Stimulated activated effector memory CD8-positive, alpha-beta T cell treated with anti-CD3 and anti-CD28 coated beads, Interleukin-12 subunit alpha, Interleukin-12 subunit beta, amount 100 ng/mL, for 72 hours (primary cell): ENCODE measurements around the gene RASSF8.

Experiments used
- ATAC-seq: fragments of 150-1000 bp; cut with Tn5 transposase; 2 replicates; pipeline ENCODE4 v1.10.0; 2021
- DNase-seq, 2 donors: peaks; one replicate each; pipeline ENCODE4 v3.0.0; 2021 to 2022; ENCODE audit warnings: low spot score in 2 of 2
- H3K27ac Mint-ChIP-seq: one replicate; pipeline ENCODE4 v1.8.0; 2022; ENCODE audit warnings: mild to moderate bottlenecking, mixed read lengths
- H3K36me3 Mint-ChIP-seq: one replicate; pipeline ENCODE4 v1.8.0; 2022; ENCODE audit warnings: mild to moderate bottlenecking, mixed read lengths
- H3K4me1 Mint-ChIP-seq: one replicate; pipeline ENCODE4 v1.8.0; 2022; ENCODE audit warnings: mixed read lengths
- H3K4me3 Mint-ChIP-seq: one replicate; pipeline ENCODE4 v1.8.0; 2022; ENCODE audit warnings: mild to moderate bottlenecking, mixed read lengths
- H3K9me3 Mint-ChIP-seq: one replicate; pipeline ENCODE4 v1.8.0; 2022; ENCODE audit warnings: mixed read lengths

Gene RASSF8

GRCh38 chr12:26109343-26109881 is 150.9 kb downstream of the RASSF8 start:
- Mint-ChIP-seq H3K4me3 (no peak overlapping the region), H3K9me3 (no peaks in the 10 kb centered on the region), H3K4me1 (peaks cover 5% of the 10 kb centered on the region), H3K27ac (no peak overlapping the region), H3K36me3 (no peaks in the 10 kb centered on the region)
- ATAC-seq (no peak), DNase-seq (no peak)

- Mint-ChIP-seq H3K4me1 (peaks cover 5% of the 10 kb centered on the region), H3K27ac (no peak overlapping the region), H3K4me3 (no peak overlapping the region), H3K9me3 (no peaks in the 10 kb centered on the region), H3K36me3 (no peaks in the 10 kb centered on the region)
- DNase-seq, result no peak
- ATAC-seq, result no peak
Observed at GRCh38 chr12:26112232-26112631, 153.8 kb downstream of the RASSF8 start.

- Mint-ChIP-seq H3K36me3 (no peaks in the 10 kb centered on the region), H3K27ac (no peak overlapping the region), H3K4me3 (no peak overlapping the region), H3K4me1 (peaks cover 5% of the 10 kb centered on the region), H3K9me3 (no peaks in the 10 kb centered on the region)
- DNase-seq (no peak), ATAC-seq (no peak)
Observed at GRCh38 chr12:26112703-26113147, 154.2 kb downstream of the RASSF8 start.

GRCh38 chr12:26113181-26113654 is 154.7 kb downstream of the RASSF8 start:
- no peak overlapping the region for H3K27ac Mint-ChIP-seq
- peaks cover 5% of the 10 kb centered on the region for H3K4me1 Mint-ChIP-seq

GRCh38 chr12:26113853-26114719 is 155.6 kb downstream of the RASSF8 start:
- Mint-ChIP-seq H3K9me3 (no peaks in the 10 kb centered on the region), H3K4me3 (peak overlapping the region; percentile 57)

More at GRCh38 chr12:26113181-26113654, 154.7 kb downstream of the RASSF8 start:
- DNase-seq (no peak), ATAC-seq (no peak)
- no peaks in the 10 kb centered on the region for H3K9me3 Mint-ChIP-seq
- H3K36me3 Mint-ChIP-seq, result no peaks in the 10 kb centered on the region
- peak overlapping the region; percentile 57 for H3K4me3 Mint-ChIP-seq

GRCh38 chr12:26114720-26115401 is 156.4 kb downstream of the RASSF8 start:
- Mint-ChIP-seq H3K27ac (no peak overlapping the region), H3K36me3 (no peaks in the 10 kb centered on the region), H3K4me3 (peak overlapping the region; percentile 57), H3K4me1 (peaks cover 5% of the 10 kb centered on the region), H3K9me3 (no peaks in the 10 kb centered on the region)
- no peak for DNase-seq
- ATAC-seq, result no peak

More at GRCh38 chr12:26113853-26114719, 155.6 kb downstream of the RASSF8 start:
- Mint-ChIP-seq H3K4me1 (peaks cover 5% of the 10 kb centered on the region), H3K36me3 (no peaks in the 10 kb centered on the region), H3K27ac (no peak overlapping the region)
- DNase-seq, result peak; percentile 21 to 69
- peak; percentile 84 for ATAC-seq

- H3K4me3 Mint-ChIP-seq, result no peak overlapping the region
- no peak for DNase-seq
- H3K4me1 Mint-ChIP-seq, result peaks cover 5% of the 10 kb centered on the region
- H3K9me3 Mint-ChIP-seq, result no peaks in the 10 kb centered on the region
- H3K36me3 Mint-ChIP-seq, result no peaks in the 10 kb centered on the region
- no peak overlapping the region for H3K27ac Mint-ChIP-seq
- ATAC-seq, result no peak
Observed at GRCh38 chr12:26116829-26117715, 158.6 kb downstream of the RASSF8 start.

- ATAC-seq, result no peak
- peaks cover 10% of the 10 kb centered on the region for H3K4me1 Mint-ChIP-seq
Observed at GRCh38 chr12:26118308-26118707, 159.8 kb downstream of the RASSF8 start.

GRCh38 chr12:26119391-26119989 is 161.0 kb downstream of the RASSF8 start:
- ATAC-seq, result no peak
- DNase-seq, result no peak
- H3K27ac Mint-ChIP-seq, result no peak overlapping the region
- H3K4me1 Mint-ChIP-seq, result peaks cover 12% of the 10 kb centered on the region
- no peaks in the 10 kb centered on the region for H3K9me3 Mint-ChIP-seq
- no peaks in the 10 kb centered on the region for H3K36me3 Mint-ChIP-seq
- H3K4me3 Mint-ChIP-seq, result no peak overlapping the region

More at GRCh38 chr12:26118308-26118707, 159.8 kb downstream of the RASSF8 start:
- Mint-ChIP-seq H3K27ac (no peak overlapping the region), H3K4me3 (no peak overlapping the region), H3K36me3 (no peaks in the 10 kb centered on the region), H3K9me3 (no peaks in the 10 kb centered on the region)
- no peak for DNase-seq

GRCh38 chr12:26120561-26121274 is 162.2 kb downstream of the RASSF8 start:
- H3K4me1 Mint-ChIP-seq, result peaks cover 24% of the 10 kb centered on the region
- no peak overlapping the region for H3K4me3 Mint-ChIP-seq
- DNase-seq, result no peak
- H3K36me3 Mint-ChIP-seq, result no peaks in the 10 kb centered on the region
- no peak overlapping the region for H3K27ac Mint-ChIP-seq
- ATAC-seq, result no peak
- H3K9me3 Mint-ChIP-seq, result no peaks in the 10 kb centered on the region

GRCh38 chr12:26121323-26122060 is 163.0 kb downstream of the RASSF8 start:
- H3K36me3 Mint-ChIP-seq, result no peaks in the 10 kb centered on the region
- DNase-seq (no peak), ATAC-seq (no peak)
- no peaks in the 10 kb centered on the region for H3K9me3 Mint-ChIP-seq
- peaks cover 29% of the 10 kb centered on the region for H3K4me1 Mint-ChIP-seq
- H3K27ac Mint-ChIP-seq, result no peak overlapping the region
- peak overlapping the region; percentile 65 for H3K4me3 Mint-ChIP-seq

GRCh38 chr12:26122061-26122680 is 163.7 kb downstream of the RASSF8 start:
- ATAC-seq (peak; percentile 66), DNase-seq (peak in 1 of 2 donors; percentile 59)
- Mint-ChIP-seq H3K4me3 (peak overlapping the region; percentile 65), H3K36me3 (no peaks in the 10 kb centered on the region), H3K4me1 (peaks cover 32% of the 10 kb centered on the region), H3K27ac (no peak overlapping the region), H3K9me3 (no peaks in the 10 kb centered on the region)
